Measurements from ENCODE around the gene ASCC1. TPM values are rescaled to one million over a fixed set of nuclear protein-coding genes. Genes with fewer than 3 reads are reported as not detected.

Gene ASCC1
- total and polyA plus RNA-seq, 2 experiments from 2014 or later = 13.7 to 37.2 TPM

- Mint-ChIP-seq H3K4me1 (peaks cover 32% of the 10 kb centered on the region), H3K27ac (no peak overlapping the region)
These were observed 36.9 kb upstream of the ASCC1 start for GRCh38 chr10:72252972-72253371.

More at GRCh38 chr10:72252972-72253371, 36.9 kb upstream of the ASCC1 start:
- Histone ChIP-seq H3K9me2 (ENCODE audit: insufficient read depth) (no peaks in the 10 kb centered on the region), H2AFZ (peak overlapping the region; percentile 63; the same call in 1 of the 2 replicates), H3K27ac (ENCODE audit: low read depth) (no peak overlapping the region), H3K36me3 (ENCODE audit: insufficient read depth) (no peaks in the 10 kb centered on the region), H3K4me3 (no peak overlapping the region), H3K27me3 (ENCODE audit: insufficient read depth) (no peaks in the 10 kb centered on the region), H3K4me2 (no peak overlapping the region), H3K79me2 (replicated peaks; ENCODE audit: insufficient read depth) (no peaks in the 10 kb centered on the region), H3F3A (replicated peaks; ENCODE audit: low read depth) (peaks cover 3% of the 10 kb centered on the region; the same call in 1 of the 2 replicates), H4K20me1 (replicated peaks; ENCODE audit: insufficient read depth) (no peaks in the 10 kb centered on the region), H3K4me1 (ENCODE audit: insufficient read depth) (peaks cover 20% of the 10 kb centered on the region)
- DNase-seq (ENCODE audit: low spot score) = no peak
- Mint-ChIP-seq H3K36me3 (ENCODE audit: low read depth) (no peaks in the 10 kb centered on the region), H3K9me3 (no peaks in the 10 kb centered on the region), H3K27me3 (ENCODE audit: insufficient read depth, low read depth, poor library complexity) (peaks cover 11% of the 10 kb centered on the region), H3K4me3 (no peak overlapping the region)
- ATAC-seq = no peak
- TF ChIP-seq, protein P1, sequence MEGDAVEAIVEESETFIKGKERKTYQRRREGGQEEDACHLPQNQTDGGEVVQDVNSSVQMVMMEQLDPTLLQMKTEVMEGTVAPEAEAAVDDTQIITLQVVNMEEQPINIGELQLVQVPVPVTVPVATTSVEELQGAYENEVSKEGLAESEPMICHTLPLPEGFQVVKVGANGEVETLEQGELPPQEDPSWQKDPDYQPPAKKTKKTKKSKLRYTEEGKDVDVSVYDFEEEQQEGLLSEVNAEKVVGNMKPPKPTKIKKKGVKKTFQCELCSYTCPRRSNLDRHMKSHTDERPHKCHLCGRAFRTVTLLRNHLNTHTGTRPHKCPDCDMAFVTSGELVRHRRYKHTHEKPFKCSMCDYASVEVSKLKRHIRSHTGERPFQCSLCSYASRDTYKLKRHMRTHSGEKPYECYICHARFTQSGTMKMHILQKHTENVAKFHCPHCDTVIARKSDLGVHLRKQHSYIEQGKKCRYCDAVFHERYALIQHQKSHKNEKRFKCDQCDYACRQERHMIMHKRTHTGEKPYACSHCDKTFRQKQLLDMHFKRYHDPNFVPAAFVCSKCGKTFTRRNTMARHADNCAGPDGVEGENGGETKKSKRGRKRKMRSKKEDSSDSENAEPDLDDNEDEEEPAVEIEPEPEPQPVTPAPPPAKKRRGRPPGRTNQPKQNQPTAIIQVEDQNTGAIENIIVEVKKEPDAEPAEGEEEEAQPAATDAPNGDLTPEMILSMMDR (conservative IDR thresholded peaks at IDR 0.05; ENCODE audit: low read depth in 2 of 2) = no peak
- TF ChIP-seq EZH2 (IDR thresholded peaks at IDR 0.05; ENCODE audit: low read depth, unreplicated experiment) (no peak), CREB1 (CRISPR knock-in tag; IDR thresholded peaks at IDR 0.05; ENCODE audit: low read depth) (no peak), POLR2AphosphoS5 (IDR thresholded peaks at IDR 0.05; ENCODE audit: low read depth) (no peak), ZNF331 (CRISPR knock-in tag; IDR thresholded peaks at IDR 0.05; ENCODE audit: low read depth) (no peak), JUNB (IDR thresholded peaks at IDR 0.05; ENCODE audit: unreplicated experiment) (no peak), ZNF462 (CRISPR knock-in tag; IDR thresholded peaks at IDR 0.05) (no peak), STAT1 (IDR thresholded peaks at IDR 0.05; ENCODE audit: unreplicated experiment) (no peak), ZNF114 (CRISPR knock-in tag; IDR thresholded peaks at IDR 0.05) (no peak), NANOG (IDR thresholded peaks at IDR 0.05; ENCODE audit: borderline replicate concordance) (no peak), EZH2phosphoT487 (IDR thresholded peaks at IDR 0.05; ENCODE audit: unreplicated experiment) (no peak)
- TF ChIP-seq, protein P2, sequence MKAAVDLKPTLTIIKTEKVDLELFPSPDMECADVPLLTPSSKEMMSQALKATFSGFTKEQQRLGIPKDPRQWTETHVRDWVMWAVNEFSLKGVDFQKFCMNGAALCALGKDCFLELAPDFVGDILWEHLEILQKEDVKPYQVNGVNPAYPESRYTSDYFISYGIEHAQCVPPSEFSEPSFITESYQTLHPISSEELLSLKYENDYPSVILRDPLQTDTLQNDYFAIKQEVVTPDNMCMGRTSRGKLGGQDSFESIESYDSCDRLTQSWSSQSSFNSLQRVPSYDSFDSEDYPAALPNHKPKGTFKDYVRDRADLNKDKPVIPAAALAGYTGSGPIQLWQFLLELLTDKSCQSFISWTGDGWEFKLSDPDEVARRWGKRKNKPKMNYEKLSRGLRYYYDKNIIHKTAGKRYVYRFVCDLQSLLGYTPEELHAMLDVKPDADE (IDR thresholded peaks at IDR 0.05) = no peak
- TF ChIP-seq, protein P3, sequence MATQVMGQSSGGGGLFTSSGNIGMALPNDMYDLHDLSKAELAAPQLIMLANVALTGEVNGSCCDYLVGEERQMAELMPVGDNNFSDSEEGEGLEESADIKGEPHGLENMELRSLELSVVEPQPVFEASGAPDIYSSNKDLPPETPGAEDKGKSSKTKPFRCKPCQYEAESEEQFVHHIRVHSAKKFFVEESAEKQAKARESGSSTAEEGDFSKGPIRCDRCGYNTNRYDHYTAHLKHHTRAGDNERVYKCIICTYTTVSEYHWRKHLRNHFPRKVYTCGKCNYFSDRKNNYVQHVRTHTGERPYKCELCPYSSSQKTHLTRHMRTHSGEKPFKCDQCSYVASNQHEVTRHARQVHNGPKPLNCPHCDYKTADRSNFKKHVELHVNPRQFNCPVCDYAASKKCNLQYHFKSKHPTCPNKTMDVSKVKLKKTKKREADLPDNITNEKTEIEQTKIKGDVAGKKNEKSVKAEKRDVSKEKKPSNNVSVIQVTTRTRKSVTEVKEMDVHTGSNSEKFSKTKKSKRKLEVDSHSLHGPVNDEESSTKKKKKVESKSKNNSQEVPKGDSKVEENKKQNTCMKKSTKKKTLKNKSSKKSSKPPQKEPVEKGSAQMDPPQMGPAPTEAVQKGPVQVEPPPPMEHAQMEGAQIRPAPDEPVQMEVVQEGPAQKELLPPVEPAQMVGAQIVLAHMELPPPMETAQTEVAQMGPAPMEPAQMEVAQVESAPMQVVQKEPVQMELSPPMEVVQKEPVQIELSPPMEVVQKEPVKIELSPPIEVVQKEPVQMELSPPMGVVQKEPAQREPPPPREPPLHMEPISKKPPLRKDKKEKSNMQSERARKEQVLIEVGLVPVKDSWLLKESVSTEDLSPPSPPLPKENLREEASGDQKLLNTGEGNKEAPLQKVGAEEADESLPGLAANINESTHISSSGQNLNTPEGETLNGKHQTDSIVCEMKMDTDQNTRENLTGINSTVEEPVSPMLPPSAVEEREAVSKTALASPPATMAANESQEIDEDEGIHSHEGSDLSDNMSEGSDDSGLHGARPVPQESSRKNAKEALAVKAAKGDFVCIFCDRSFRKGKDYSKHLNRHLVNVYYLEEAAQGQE (IDR thresholded peaks at IDR 0.05; ENCODE audit: unreplicated experiment) = no peak

All from GM23338 (cell line).